WI38 (cell line): ENCODE data around the gene NPR2.

ENCODE experiments used
- H3K4me3 ChIP-seq: 2 replicates; pipeline ENCODE4 v1.5.1; 2011; ENCODE audit warnings: low read depth, mild to moderate bottlenecking, control low read depth, low read length
- TF ChIP-seq, protein P1 (sequence below): IDR thresholded peaks from 2 replicates; pipeline ENCODE4 v1.5.1; 2012; ENCODE audit warnings: low read depth, mild to moderate bottlenecking, control low read depth, low read length

The NPR2 gene

DNA sequence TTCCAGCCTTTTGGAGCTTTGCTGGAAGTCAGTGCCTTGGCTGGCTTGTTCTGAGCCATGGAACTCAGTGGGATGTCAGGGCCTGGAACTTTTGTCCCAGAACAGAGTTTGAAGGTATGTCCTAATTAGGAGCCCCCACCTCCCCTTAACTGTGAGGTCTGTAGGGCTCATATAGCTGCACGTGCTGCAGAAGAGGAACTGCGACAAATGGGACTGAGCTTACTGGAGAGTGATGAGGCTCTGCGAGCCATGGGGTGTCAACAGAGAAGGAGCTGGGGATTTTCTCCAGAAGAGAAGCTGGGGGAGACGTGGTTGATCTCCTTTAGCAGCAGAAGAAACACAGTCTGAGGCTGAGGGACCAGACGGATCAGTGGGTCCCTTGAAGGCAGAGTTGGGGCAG is 48.5 kb downstream of the NPR2 start:
- H3K4me3 ChIP-seq: no peak overlapping the region
- TF ChIP-seq, protein P1, sequence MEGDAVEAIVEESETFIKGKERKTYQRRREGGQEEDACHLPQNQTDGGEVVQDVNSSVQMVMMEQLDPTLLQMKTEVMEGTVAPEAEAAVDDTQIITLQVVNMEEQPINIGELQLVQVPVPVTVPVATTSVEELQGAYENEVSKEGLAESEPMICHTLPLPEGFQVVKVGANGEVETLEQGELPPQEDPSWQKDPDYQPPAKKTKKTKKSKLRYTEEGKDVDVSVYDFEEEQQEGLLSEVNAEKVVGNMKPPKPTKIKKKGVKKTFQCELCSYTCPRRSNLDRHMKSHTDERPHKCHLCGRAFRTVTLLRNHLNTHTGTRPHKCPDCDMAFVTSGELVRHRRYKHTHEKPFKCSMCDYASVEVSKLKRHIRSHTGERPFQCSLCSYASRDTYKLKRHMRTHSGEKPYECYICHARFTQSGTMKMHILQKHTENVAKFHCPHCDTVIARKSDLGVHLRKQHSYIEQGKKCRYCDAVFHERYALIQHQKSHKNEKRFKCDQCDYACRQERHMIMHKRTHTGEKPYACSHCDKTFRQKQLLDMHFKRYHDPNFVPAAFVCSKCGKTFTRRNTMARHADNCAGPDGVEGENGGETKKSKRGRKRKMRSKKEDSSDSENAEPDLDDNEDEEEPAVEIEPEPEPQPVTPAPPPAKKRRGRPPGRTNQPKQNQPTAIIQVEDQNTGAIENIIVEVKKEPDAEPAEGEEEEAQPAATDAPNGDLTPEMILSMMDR: no peak

DNA sequence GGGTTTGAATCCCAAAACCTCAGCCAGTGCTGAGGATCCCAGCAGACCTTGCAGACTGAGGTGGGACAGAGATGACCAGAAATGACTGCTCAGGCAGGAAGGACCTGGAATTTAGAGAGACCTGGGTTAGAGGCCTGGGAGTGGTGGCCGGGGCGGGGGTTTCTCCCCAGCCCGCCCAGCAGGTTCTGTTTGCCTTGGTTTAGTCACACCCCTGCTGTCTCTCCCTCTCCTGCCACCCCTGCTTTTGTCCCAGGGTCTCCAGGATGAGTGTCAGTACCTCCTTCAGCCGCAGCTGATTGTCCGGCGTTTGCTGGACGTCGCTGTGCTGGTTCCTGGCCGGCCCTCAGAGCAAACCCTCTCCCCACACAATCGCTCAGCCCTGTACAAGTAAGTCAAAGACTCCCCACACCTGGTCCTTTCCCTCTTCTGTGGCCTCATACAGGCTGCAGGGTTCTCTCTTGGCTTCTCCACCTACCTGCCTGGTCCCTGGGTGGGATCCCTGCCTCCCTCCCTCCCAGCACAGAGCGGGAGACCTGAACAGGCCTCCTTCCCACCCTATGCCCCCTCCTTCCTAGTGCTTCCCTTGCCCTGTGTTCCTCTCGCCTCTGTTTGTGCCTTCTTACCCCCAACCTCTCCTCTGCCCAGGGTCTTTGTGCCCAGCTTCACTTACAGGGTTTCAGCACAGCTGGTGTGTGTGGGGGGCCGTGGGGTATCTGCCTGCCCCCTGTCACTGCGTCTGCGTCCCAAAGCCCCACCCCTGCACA is 49.7 kb downstream of the NPR2 start:
- H3K4me3 ChIP-seq: no peak overlapping the region
- TF ChIP-seq, protein P1: no peak

DNA sequence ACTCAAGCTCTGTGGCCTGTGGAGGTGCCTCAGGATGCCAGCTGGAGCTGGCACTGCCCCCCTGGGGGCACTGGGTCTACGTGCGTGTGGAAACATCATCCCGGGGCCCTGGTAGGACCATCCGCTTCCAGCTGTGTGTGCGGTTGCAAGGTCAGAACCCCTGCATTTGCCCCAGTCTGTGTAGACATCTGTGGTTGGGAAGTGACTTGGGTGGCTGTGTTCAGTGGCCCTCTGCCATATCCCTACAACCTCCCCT is 50.2 kb downstream of the NPR2 start:
- H3K4me3 ChIP-seq: no peak overlapping the region
- TF ChIP-seq, protein P1: no peak

DNA sequence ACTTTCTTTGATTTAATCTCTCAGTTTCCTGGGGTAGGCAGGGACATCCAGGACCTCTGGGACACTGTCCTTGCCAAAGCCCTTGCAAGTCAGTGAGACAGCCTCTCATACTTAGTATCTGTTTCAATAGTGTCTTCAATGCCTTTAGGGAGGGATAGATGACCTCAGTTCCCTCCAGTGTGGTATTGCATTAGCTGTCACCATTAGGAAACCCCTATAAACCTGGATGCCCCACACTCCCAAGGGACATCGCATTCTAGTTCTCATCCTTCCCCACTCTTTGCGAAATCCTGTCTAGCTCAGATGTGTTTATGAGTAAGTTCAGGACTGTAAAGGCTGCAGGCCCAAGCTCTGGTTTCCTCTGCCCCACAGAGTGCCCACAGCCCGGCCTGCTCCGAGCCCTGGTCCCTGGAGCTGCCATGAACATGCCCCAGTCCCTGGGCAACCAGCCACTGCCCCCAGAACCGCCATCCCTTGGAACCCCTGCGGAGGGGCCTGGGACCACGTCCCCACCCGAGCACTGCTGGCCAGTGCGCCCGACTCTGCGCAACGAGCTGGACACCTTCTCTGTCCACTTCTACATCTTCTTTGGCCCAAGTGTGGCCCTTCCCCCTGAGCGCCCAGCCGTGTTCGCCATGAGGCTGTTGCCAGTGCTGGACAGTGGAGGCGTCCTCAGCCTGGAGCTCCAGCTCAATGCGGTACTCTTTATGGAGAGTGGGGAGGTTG is 50.8 kb downstream of the NPR2 start:
- H3K4me3 ChIP-seq: no peak overlapping the region
- TF ChIP-seq, protein P1: no peak

DNA sequence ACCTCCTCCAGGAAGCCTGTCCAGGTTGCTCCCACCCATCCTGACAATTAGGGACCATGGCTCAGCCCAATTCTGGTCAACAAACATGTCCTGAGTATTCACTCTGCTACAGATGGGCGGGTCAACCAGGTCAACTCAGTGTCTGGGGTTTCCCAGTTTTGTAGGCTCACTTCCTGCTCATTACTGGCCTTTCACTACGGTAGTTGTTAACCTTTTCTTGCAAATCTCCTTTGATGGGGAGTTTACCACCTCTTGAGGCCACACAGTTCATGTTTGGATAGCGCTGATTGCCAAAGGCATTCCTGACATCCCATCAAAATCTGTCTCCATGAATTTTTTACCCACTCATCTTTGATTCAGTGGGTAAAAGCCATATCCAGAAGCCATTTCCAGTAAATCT is 51.4 kb downstream of the NPR2 start:
- no peak overlapping the region for H3K4me3 ChIP-seq
- TF ChIP-seq, protein P1: no peak

DNA sequence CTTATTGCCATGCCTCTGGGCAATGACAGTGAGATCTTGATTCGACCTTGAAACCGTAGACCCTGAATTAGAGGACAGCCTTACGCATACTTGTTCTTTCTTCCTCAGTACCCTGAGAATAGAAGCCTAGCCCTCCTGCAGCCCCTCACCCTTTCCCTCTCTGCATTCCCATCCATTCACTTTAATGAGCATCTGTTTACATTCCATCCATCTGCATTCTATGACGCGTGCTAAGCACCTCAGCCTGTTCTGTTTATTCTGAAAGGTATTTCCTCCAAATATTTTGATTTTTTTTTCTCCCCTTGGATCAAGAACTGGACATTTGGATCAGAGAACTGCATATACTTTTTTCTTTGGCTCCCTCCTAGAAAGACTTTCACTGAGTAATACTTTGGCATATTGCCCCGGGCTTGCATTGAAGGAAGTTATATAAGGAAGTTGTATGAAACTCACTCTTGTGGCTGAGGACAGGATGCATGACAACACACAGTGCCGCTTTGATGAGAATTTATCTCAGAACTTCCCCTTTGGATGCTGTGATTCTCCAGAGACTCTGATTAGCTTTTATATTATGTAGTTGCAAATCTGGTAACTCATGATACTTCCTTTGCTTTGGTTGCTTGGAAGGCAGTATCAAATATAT is 53.4 kb downstream of the NPR2 start:
- TF ChIP-seq, protein P1: no peak
- no peak overlapping the region for H3K4me3 ChIP-seq
